Fibroblast of lung (primary cell): ENCODE data around the gene ENOX1. TPM values are rescaled to one million over a fixed set of nuclear protein-coding genes. Genes with fewer than 3 reads are reported as not detected.

Source experiments
- DNase-seq, 2 donors: peaks; one replicate each; pipeline versions ENCODE4 v3.0.0 to v3.0.0-alpha.2; 2010; ENCODE audit warnings: low read depth in 2 of 2
- H2AFZ ChIP-seq: 2 replicates; pipeline ENCODE4 v1.5.1; 2012; ENCODE audit warnings: low read length, control low read depth, inconsistent platforms
- H3K27ac ChIP-seq: 2 replicates; pipeline ENCODE4 v1.5.1; 2011; ENCODE audit warnings: low read length, control low read depth; ENCODE audit not compliant: insufficient read depth
- H3K27me3 ChIP-seq: 2 replicates; pipeline ENCODE4 v1.5.1; 2011; ENCODE audit warnings: mild to moderate bottlenecking, low read length; ENCODE audit not compliant: control insufficient read depth, insufficient read depth
- H3K36me3 ChIP-seq: 2 replicates; pipeline ENCODE4 v1.5.1; 2011; ENCODE audit warnings: low read length; ENCODE audit not compliant: control insufficient read depth, insufficient read depth
- H3K4me1 ChIP-seq: 2 replicates; pipeline ENCODE4 v1.5.1; 2011; ENCODE audit warnings: low read length; ENCODE audit not compliant: control insufficient read depth, insufficient read depth; ENCODE audit errors: extremely low read depth
- H3K4me2 ChIP-seq: 2 replicates; pipeline ENCODE4 v1.5.1; 2011; ENCODE audit warnings: low read length, control low read depth; ENCODE audit not compliant: insufficient read depth; ENCODE audit errors: extremely low read depth
- H3K4me3 ChIP-seq, 4 experiments: fragments of 200-600 bp in 1 of 4; sonication (generic) in 1 of 4; replicated peaks in 1 of 4; 2 replicates each; pipeline ENCODE4 v1.5.1; 2011 to 2016; ENCODE audit warnings: low read length in 4 of 4, low read depth in 3 of 4, mild to moderate bottlenecking in 3 of 4, control low read depth in 2 of 4, inconsistent platforms in 1 of 4, mixed read lengths in 1 of 4; ENCODE audit not compliant: insufficient read depth in 1 of 4; ENCODE audit errors: control extremely low read depth in 1 of 4
- H3K79me2 ChIP-seq: 2 replicates; pipeline ENCODE4 v1.5.1; 2012; ENCODE audit warnings: mild to moderate bottlenecking, low read length, inconsistent platforms; ENCODE audit not compliant: control insufficient read depth, insufficient read depth
- H3K9ac ChIP-seq: 2 replicates; pipeline ENCODE4 v1.5.1; 2011; ENCODE audit warnings: mild to moderate bottlenecking, low read length, control low read depth; ENCODE audit not compliant: insufficient read depth
- H3K9me3 ChIP-seq: 2 replicates; pipeline ENCODE4 v1.5.1; 2012; ENCODE audit warnings: low read depth, low read length; ENCODE audit not compliant: control insufficient read depth, insufficient read depth
- H4K20me1 ChIP-seq: 2 replicates; pipeline ENCODE4 v1.5.1; 2011; ENCODE audit warnings: low read length; ENCODE audit not compliant: control insufficient read depth, insufficient read depth; ENCODE audit errors: extremely low read depth
- EZH2 ChIP-seq: IDR thresholded peaks from 2 replicates; pipeline ENCODE4 v1.5.1; 2012; ENCODE audit warnings: low read length, control low read depth, mild to moderate bottlenecking; ENCODE audit errors: missing control alignments
- polyA plus RNA-seq, 2 donors: library from polyadenylated mRNA; depleted of rRNA in 1 of 2; stranded (reverse) in 1 of 2; unstranded in 1 of 2; fragments of >200 nt; gene quantifications; 2 replicates each; pipeline ENCODE4 v1.2.1, GENCODE V29; 2011 to 2012; ENCODE audit warnings: missing spikeins in 1 of 2
- total RNA-seq: library from RNA; depleted of rRNA; stranded (reverse); fragments of >200 nt; gene quantifications from 2 replicates; pipeline ENCODE4 v1.2.1, GENCODE V29; 2014
- TF ChIP-seq, protein P1 (sequence below), 2 donors: IDR thresholded peaks in 1 of 2; conservative IDR thresholded peaks in 1 of 2; 1 replicate in 1 of 2; 2 replicates in 1 of 2; pipeline ENCODE4 v1.5.1; 2011 to 2012; ENCODE audit warnings: low read length in 2 of 2, control low read depth in 1 of 2, inconsistent platforms in 1 of 2, low read depth in 1 of 2, mild to moderate bottlenecking in 1 of 2

ENOX1 gene
- total and polyA plus RNA-seq, 2 donors (not counting 1 experiment from before 2014, with no cell fraction given): 3.5 to 7.6 TPM

DNA sequence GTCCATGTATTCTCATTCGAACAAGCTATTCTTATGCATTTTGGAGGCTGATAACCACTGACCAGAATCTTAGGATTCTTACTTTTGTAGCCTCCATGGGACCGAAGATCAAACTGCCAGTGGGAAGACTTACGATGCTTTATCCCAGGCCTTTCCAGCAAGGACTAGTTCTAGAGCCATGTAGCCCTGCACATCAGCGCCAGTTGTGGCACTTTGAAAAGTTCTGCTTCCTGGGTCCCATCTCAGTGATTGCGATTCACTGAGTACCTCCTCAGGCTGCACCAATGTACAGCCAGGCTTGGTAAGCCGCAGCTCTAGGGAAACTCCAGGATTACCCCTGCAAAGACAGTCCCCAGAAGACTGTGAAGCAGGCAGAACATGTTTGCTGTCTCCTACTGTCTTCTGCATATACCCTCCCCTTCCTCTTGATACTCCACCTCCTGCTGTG is 18.9 kb upstream of the ENOX1 start:
- H3K4me2 ChIP-seq: no peak overlapping the region
- no peaks in the 10 kb centered on the region for H3K27me3 ChIP-seq
- no peak overlapping the region for H3K9ac ChIP-seq
- H3K27ac ChIP-seq: no peak overlapping the region
- no peaks in the 10 kb centered on the region for H3K36me3 ChIP-seq
- H3K4me3 ChIP-seq: no peak overlapping the region
- H3K4me1 ChIP-seq: peaks cover 4% of the 10 kb centered on the region
- DNase-seq: peak in 1 of 2 donors; percentile 20
- TF ChIP-seq, protein P1, sequence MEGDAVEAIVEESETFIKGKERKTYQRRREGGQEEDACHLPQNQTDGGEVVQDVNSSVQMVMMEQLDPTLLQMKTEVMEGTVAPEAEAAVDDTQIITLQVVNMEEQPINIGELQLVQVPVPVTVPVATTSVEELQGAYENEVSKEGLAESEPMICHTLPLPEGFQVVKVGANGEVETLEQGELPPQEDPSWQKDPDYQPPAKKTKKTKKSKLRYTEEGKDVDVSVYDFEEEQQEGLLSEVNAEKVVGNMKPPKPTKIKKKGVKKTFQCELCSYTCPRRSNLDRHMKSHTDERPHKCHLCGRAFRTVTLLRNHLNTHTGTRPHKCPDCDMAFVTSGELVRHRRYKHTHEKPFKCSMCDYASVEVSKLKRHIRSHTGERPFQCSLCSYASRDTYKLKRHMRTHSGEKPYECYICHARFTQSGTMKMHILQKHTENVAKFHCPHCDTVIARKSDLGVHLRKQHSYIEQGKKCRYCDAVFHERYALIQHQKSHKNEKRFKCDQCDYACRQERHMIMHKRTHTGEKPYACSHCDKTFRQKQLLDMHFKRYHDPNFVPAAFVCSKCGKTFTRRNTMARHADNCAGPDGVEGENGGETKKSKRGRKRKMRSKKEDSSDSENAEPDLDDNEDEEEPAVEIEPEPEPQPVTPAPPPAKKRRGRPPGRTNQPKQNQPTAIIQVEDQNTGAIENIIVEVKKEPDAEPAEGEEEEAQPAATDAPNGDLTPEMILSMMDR (conservative IDR thresholded peaks at IDR 0.05 in 1 of 2, IDR thresholded peaks at IDR 0.05 in 1 of 2; ENCODE audit: low read depth in 1 of 2, low read length in 2 of 2): no peak
- no peak for TF ChIP-seq EZH2
- no peak overlapping the region for H2AFZ ChIP-seq
- H3K9me3 ChIP-seq: no peaks in the 10 kb centered on the region
- no peaks in the 10 kb centered on the region for H3K79me2 ChIP-seq
- H4K20me1 ChIP-seq: no peaks in the 10 kb centered on the region

DNA sequence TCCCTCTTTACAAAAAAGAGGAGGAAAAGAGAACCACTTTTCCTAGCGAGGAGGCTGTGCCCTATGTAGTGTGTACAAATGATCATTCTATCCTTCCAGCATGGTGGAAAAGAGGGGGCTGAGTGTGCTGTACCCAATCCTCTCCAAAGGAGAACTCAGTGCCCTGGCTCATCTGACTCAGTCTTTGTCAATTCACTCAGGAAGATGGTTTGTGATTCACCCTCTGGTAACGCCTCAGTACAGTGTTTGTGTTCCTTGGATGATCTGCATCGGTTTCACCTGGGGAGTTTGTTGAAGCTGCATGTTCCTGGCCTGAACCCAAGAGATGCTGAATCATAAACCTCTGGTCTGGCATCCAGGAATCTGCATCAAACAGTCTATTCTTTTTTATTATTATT is 18.3 kb upstream of the ENOX1 start:
- H3K4me1 ChIP-seq: peaks cover 4% of the 10 kb centered on the region
- H2AFZ ChIP-seq: no peak overlapping the region
- peak; percentile 64 to 92 for DNase-seq
- TF ChIP-seq, protein P1 (conservative IDR thresholded peaks at IDR 0.05 in 1 of 2, IDR thresholded peaks at IDR 0.05 in 1 of 2; ENCODE audit: low read depth in 1 of 2, low read length in 2 of 2): no peak
- no peaks in the 10 kb centered on the region for H3K27me3 ChIP-seq
- H3K79me2 ChIP-seq: no peaks in the 10 kb centered on the region
- H3K4me3 ChIP-seq: peak overlapping the region in 2 of 4 experiments; percentile 31 to 41
- peak overlapping the region; percentile 48 for H3K27ac ChIP-seq
- no peaks in the 10 kb centered on the region for H4K20me1 ChIP-seq
- H3K4me2 ChIP-seq: peak overlapping the region; percentile 63
- H3K36me3 ChIP-seq: no peaks in the 10 kb centered on the region
- H3K9ac ChIP-seq: no peak overlapping the region
- H3K9me3 ChIP-seq: no peaks in the 10 kb centered on the region

DNA sequence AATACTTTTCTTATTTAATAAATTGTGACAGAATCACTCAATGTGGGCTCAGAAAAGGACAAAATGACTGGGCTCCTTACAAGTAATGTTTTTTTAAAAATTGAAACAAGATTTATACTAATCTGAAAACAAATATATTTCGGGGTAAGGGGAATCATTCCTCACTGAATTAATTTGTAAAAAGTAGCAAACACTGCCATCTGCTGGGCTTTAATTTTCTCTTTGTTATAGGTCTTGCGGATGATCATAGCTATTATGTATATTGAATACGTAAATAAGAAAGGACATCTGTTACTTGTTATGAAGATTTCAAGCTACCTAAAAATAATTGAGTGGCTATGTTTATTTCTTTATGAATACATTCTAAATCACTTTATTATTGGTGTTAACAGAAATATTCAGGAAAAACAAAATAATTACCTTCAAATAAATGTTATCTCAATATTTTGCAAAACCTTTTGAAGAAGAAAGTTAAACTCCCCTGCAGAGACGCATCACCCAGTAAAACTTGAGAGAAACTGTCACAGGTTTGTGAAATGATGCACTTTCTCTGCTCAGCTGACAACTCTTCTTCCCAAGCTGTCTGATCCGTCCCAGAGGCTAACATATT is 17.8 kb upstream of the ENOX1 start:
- Histone ChIP-seq H3K27ac (peak overlapping the region; percentile 48), H3K9ac (no peak overlapping the region), H3K4me3 (peak overlapping the region in 2 of 4 experiments; percentile 31 to 41), H3K4me2 (peak overlapping the region; percentile 63), H3K9me3 (no peaks in the 10 kb centered on the region), H3K27me3 (no peaks in the 10 kb centered on the region), H2AFZ (no peak overlapping the region), H3K4me1 (peaks cover 4% of the 10 kb centered on the region), H4K20me1 (no peaks in the 10 kb centered on the region), H3K79me2 (no peaks in the 10 kb centered on the region), H3K36me3 (no peaks in the 10 kb centered on the region)
- DNase-seq: peak; percentile 54 to 86
- TF ChIP-seq, protein P1 (conservative IDR thresholded peaks at IDR 0.05 in 1 of 2, IDR thresholded peaks at IDR 0.05 in 1 of 2; ENCODE audit: low read depth in 1 of 2, low read length in 2 of 2): peak in 1 of 2 donors; percentile 39
- TF ChIP-seq EZH2: no peak
